Measurements from ENCODE around the gene TSPAN18.

DNA sequence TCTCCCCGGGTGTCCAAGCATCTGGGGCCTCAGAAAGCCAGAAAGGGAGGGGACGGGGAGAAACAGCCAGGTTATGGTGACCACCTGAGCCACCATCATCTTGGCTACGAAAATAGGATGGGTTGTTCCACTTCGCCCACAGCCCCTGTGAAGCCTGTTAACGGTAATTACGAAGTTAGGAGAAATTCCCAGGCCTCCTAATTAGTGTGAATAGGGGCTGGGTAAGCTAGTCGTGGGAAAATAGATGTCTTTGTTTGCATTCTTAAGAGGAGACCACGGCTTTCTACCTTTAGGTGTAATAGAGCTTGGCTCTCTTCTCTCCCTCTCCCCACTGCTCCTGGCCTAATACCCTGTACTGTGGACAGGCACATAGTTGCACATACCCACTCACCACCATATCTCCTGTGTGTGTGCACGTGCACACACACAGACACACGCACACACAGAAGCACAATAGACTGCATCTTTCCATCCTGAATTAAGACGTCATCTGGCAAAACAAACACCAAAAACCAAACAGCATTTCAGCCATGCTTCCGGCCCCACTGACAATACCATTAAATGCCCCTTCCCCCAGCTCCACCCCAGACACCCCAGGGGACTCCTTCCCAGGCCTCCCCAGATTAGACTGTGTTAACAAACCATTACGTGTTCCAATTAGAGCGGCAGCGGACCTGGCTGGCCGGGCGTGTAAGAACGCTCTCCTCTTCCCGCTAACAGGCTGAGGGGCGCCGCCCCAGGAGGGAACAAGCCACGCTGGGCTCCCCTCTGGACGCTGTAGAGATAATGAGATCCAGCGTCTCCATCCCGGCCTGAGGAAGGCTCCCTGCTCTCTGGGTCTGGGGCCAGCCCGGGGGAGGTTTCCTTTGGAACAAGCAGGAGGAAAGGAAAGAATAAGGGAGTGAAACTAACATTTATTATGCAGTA is 151.1 kb downstream of the TSPAN18 start:
- TF ChIP-seq, protein P1, sequence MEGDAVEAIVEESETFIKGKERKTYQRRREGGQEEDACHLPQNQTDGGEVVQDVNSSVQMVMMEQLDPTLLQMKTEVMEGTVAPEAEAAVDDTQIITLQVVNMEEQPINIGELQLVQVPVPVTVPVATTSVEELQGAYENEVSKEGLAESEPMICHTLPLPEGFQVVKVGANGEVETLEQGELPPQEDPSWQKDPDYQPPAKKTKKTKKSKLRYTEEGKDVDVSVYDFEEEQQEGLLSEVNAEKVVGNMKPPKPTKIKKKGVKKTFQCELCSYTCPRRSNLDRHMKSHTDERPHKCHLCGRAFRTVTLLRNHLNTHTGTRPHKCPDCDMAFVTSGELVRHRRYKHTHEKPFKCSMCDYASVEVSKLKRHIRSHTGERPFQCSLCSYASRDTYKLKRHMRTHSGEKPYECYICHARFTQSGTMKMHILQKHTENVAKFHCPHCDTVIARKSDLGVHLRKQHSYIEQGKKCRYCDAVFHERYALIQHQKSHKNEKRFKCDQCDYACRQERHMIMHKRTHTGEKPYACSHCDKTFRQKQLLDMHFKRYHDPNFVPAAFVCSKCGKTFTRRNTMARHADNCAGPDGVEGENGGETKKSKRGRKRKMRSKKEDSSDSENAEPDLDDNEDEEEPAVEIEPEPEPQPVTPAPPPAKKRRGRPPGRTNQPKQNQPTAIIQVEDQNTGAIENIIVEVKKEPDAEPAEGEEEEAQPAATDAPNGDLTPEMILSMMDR (conservative IDR thresholded peaks at IDR 0.05; ENCODE audit: low read depth, low read length), result no peak
- no peak for TF ChIP-seq EZH2 (IDR thresholded peaks at IDR 0.05; ENCODE audit: low read length, unreplicated experiment)
